Stimulated activated CD4-positive, alpha-beta T cell treated with anti-CD3 and anti-CD28 coated beads, Interleukin-4, amount 100 ng/mL, for 1 hour (primary cell): ENCODE data around the gene FAM8A1.

Source experiments
- DNase-seq: peaks from one replicate; pipeline ENCODE4 v3.0.0-alpha.2; 2020

FAM8A1 gene

GRCh38 chr6:17606606-17607005 lies 6.5 kb downstream of the FAM8A1 start:
- no peak for DNase-seq

DNA sequence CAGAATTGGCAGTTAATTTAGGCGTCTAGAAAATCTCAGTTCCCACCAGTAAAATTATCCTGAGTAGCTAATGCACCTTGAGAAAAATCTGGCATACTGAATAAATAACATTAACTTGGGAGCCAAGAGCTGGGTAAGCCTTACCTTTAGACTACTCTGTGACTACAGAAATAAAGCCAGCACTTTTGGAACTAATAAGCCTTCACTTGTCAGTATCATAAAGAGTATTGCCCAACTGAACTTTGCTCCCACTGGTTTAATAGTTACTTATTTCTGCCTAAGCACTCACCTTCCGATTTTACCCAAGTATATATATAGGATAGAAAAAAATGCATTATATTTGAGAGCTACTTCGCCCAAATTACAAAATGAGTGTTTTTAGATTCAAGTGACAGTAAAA lies 10.7 kb downstream of the FAM8A1 start:
- no peak for DNase-seq

DNA sequence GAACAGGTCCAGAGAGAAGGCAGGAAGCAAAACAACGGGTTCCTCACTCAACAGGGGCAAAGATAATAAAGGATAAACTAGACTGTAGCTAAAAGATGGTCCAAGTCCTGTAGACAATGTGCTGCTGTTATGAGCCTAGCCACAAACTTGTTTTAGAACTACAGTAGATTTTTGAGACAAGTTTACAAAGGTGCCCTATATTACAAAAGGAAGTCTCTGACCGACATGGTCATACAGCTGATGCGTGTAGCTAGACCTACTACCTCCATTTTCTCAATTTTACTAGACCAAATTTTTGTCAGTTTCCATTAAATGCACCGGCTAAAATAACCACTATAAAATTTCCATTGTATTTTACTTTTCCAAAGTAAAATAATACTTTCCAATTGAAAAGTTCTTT lies 11.9 kb downstream of the FAM8A1 start:
- DNase-seq, result no peak

- no peak for DNase-seq
These were observed 15.7 kb downstream of the FAM8A1 start for GRCh38 chr6:17615794-17616193.

GRCh38 chr6:17621003-17621402 lies 20.9 kb downstream of the FAM8A1 start:
- DNase-seq, result no peak

DNA sequence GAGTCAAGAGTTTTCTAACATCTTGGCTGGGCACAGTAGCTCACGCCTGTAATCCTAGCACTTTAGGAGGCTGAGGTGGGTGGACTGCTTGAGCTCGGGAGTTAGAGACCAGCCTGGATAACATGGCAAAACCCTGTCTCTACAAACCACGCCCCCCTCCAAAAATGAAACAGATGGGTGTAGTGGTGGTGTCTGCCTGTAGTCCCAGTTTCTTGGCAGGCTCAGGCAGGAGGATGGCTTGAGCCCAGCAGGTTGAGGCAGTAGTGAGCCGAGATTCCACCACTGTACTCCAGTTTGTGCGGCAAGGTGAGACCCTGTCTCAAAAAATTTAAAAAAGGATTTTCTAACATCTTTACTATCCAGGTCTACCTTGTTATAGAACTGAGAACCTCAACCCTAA lies 22.0 kb downstream of the FAM8A1 start:
- DNase-seq, result no peak

DNA sequence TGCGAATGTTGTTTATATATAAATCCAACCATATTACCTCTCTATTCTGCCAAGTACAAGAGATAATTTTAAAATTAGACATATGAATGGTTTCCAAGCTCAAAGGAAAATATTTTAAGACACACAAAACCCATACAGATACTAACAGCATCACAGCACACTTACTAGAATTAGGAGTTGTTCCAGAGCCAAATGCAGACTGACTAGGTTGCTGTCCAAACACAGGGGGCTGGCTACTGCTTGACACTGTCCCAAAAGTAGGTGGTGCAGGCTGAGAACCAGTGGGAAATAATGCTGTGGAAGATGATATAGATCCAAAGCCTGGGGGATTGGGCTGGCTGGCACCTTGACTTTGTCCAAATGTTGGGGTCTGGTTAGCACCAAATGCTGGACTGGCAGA lies 24.3 kb downstream of the FAM8A1 start:
- no peak for DNase-seq

DNA sequence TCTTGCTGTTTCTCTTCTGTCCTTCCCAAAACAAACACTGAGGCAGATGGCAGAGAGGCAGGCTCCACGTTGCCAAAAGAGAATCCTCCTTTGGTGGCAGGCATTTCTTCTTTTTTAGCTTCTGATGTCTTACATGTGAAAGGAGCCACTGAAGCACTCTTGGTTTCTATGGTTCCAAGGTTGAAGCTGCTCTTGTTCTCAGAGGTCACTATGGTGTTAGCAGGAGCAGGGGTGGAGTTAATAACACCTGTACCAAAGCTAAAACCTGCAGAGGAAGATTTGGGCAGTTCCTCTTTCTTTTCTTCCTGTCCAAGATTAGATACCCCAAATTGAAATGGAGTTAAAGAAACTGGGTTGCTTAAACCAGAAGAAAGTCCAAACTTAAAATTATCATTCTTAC lies 28.8 kb downstream of the FAM8A1 start:
- no peak for DNase-seq

- DNase-seq, result no peak
These were observed 29.9 kb downstream of the FAM8A1 start for GRCh38 chr6:17629824-17630510.

DNA sequence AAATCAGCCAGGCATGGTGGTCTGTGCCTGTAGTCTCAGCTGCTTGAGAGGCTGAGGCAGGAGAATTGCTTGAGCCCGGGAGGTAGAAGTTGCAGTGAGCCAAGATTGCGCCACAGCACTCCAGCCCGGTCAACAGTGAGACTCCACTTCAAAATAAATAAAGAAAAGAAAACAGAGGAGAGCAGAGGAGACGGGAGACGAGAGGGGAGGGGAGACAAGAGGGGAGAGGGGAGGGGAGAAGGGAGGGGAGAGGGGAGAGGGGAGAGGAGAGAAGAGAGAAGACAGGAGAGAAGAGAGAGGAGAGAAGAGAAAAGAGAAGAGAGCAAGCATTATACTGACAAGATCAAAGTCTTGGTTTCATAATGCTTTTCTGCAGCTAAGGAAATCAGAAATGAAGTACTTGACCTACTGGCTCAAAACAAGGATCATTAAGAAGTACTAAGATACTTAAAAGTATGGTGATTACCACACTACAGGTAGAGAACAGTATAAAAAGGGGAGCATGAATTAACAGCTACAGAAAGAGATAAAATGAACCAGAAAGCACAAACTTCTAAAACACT lies 30.5 kb downstream of the FAM8A1 start:
- DNase-seq, result no peak

DNA sequence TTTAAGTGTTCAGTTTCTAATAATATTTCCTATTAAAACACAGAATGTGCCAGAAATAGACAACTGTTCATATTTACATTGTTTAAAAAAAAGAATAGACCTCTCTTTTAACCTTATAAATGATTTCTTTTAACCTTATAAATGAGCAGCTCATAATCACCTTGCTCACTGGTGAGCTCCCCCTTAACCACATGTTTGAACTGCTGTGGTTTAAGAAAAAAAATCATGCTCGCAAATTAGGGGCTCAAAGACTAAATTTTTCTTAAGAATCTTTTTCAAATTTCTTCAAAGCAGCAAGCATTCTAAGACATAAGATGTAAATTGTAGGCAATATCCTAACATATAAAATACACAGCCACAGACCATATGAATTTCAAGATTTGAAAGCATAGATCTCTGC lies 32.8 kb downstream of the FAM8A1 start:
- DNase-seq, result no peak

DNA sequence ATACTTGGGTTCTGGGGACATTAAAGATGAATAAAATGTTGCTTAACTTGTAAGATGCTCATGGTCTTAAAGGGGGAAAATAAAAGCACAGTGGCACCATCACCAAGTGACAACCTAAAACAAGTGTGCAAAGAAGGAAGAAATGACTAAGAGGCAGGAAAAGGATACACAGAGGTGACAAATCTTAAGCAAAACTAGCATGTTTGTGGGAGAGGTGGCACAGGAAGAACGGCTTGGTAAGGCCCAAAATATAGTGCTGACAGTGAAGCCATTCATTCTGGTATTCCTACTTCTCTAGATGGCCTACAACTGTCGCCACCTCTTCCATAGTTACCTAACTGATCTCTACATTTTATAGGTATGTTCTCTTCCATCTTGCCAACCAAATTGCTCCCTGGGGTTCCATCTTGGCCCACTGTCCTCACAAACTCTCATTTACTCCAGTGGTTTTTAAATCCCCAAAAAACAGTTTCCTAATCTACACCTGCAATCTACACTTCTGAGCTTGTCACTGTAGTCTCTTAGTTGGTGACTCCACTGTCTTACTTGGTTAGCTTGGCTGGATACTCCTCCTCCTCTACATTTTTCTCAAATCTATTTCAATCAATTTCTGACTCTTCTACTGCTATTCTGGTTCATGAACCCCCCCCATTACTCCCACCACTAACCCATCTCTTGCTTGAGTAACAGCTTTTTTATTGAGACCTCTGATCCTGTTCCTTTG lies 33.5 kb downstream of the FAM8A1 start:
- DNase-seq, result no peak

DNA sequence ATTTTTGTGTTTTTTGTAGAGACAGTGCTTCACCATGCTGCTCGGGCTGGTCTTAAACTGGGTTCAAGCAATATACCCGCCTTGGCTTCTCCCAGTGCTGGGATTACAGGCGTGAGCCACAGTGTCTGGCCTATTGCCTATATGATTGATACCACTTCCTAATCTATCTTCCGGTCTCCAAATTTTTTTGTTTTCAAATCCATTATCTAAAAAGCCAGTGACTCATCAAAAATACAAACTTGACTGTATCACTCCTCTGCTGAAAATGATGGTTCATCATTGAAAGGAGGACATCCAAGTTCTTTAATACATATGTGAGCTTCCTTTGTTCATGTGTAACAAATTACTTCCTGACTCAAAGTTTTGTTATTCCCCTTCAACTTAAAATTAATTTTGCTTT lies 35.5 kb downstream of the FAM8A1 start:
- DNase-seq, result no peak

DNA sequence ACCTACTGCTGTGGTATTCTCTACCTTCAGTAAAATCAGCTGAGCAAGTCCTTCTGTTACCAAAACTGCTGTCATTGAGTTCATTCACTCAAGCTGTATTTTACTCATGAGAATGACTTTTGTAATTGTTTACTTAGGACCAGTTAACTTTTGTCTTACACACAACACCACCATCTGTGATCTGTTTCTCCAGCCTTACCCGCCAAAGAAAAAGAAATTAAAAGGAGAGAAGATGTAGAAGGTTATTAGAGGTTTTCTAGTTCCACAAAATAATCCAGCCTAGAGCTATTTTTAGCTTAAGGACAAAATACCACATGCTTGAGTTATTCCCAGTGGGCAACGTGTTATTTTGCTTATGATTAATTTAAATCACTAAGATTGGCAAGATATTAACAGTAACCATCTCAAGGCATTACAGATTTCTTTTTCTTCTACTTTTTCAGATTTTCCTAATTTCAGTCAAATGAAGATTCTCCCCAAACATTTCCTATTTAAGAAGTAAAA lies 38.2 kb downstream of the FAM8A1 start:
- no peak for DNase-seq

DNA sequence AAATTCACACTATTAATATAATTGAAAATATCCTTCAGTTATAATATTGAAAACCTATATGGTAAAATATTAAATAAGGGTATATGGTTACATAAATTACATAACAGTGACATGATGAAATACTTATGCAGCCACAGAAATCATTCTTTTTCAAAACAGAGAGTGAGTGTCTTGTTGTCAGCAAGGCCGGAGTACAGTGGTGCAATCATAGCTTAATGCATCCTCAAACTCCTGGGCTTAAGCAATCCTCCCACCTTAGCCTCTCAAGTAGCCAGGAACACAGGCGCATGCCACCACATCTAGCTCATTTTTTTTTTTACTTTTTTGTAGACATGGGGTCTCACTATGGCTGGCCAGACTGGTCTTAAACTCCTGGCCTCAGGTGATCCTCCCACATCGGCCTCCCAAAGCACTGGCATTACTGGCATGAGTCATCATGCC lies 40.4 kb downstream of the FAM8A1 start:
- DNase-seq, result no peak

DNA sequence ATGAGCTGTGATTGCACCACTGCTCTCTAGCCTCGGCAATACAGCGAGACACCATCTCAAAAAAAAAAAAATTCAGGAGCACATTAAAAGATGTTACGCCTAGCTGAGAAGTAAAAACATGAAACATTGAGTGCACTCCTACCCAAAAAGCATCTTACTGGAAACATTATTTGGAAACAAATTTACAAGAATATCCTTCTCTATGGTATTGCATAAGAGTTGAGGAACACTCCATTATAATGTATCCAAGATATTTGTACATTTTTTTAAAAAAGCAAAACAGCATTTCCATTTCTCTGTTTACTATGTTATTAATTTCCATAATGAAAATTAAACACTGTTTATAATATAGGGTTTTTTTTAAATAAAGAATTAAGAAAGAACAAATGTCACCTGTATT lies 48.6 kb downstream of the FAM8A1 start:
- no peak for DNase-seq

DNA sequence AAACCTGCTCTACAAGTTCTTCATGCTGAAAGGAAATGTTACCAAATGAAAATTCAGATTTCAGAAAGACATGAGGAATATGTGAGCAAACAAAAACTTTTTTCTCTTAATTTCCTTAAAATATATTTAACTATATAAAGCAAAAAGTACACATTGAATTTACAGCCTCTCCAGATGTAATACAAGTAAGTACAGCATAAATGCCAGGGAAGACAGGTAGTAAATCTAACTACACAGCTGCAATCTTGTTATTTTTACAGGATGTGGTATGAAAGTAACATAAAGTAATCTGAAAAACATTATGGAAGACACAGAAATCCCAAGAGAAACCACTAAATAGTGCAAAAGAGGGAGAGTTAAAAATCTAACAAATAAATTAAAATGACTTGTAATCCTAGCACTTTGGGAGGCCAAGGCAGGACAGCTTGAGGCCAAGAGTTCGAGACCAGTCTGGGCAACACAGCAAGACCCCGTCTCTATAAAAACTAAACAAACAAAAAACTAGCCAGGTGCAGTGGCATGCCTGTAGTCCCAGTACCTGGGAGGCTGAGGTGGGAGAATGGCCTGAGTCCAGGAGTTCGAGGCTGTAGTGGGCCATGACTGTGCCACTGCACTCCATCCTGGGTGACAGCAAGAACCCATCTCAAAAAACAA lies 50.7 kb downstream of the FAM8A1 start:
- no peak for DNase-seq

GRCh38 chr6:17653198-17653882 lies 53.2 kb downstream of the FAM8A1 start:
- no peak for DNase-seq

DNA sequence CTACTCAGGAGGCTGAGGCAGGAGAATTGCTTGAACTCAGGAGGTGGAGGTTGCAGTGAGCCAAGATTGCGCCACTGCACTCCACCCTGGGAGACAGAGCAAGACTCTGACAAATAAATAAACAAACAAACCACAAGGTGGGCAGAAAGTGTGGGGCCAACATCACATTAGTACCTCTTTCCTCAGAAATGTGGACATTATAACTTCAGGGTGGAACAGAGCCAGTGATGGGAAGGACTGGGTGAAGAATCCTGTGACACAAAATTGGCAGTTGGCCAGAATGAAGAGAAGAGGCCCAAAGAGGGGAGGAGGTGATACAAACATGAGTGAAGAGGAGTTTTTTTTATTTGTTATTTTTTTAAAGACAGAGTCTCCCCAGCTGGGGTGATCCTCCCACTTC lies 56.0 kb downstream of the FAM8A1 start:
- DNase-seq, result no peak

DNA sequence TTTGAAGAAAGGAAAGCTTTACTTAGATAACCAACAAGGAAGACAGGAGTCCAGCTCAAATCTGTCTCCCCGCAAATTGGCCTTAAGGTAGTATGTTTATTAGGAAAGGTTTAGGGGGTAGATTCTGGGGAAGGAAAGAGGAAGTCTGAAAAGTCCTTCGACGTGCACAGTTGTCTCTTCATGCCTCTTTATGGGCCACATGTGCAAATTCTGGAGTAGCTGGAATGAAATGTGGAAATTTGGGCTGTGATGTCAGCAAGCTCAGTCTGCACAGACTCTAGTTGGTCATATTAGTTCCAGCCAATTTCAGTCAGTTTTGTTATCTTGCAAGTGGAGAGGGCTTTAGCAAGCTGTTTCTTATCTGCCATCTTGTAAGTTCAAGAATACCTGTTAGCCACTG lies 56.5 kb downstream of the FAM8A1 start:
- DNase-seq, result no peak
